GM23338 (cell line): ENCODE results near the gene PLXND1. TPM values are rescaled to one million over a fixed set of nuclear protein-coding genes. Genes with fewer than 3 reads are reported as not detected.

ENCODE experiments used
- ATAC-seq: fragments of 200-7000 bp; cut with Tn5 transposase; 3 replicates; pipeline ENCODE4 v1.9.1; 2020
- DNase-seq: peaks from one replicate; pipeline ENCODE4 v3.0.0-alpha.2; 2015; ENCODE audit warnings: low spot score
- H2AFZ ChIP-seq: fragments of 200-600 bp; sonication (generic); 2 replicates; pipeline ENCODE4 v1.8.0; 2016; ENCODE audit warnings: antibody characterized with exemption, mild to moderate bottlenecking, moderate library complexity
- H3F3A ChIP-seq: fragments of 200-600 bp; sonication (generic); replicated peaks from 2 replicates; pipeline ENCODE4 v1.8.0; 2017; ENCODE audit warnings: antibody characterized with exemption, mixed run types, low read depth
- H3K27ac ChIP-seq: fragments of 200-600 bp; sonication (generic); 2 replicates; pipeline ENCODE4 v1.6.1; 2016; ENCODE audit warnings: low read depth
- H3K27me3 ChIP-seq: fragments of 200-600 bp; sonication (generic); 2 replicates; pipeline ENCODE4 v1.8.0; 2016; ENCODE audit warnings: mild to moderate bottlenecking, mixed run types, moderate library complexity; ENCODE audit not compliant: insufficient read depth
- H3K36me3 ChIP-seq: fragments of 200-600 bp; sonication (generic); 2 replicates; pipeline ENCODE4 v1.8.0; 2016; ENCODE audit warnings: mild to moderate bottlenecking; ENCODE audit not compliant: insufficient read depth
- H3K4me1 ChIP-seq: fragments of 200-600 bp; sonication (generic); 2 replicates; pipeline ENCODE4 v1.8.0; 2016; ENCODE audit warnings: mild to moderate bottlenecking, moderate library complexity; ENCODE audit not compliant: insufficient read depth
- H3K4me2 ChIP-seq: fragments of 200-600 bp; sonication (generic); 2 replicates; pipeline ENCODE4 v1.7.1; 2017; ENCODE audit warnings: mixed run types
- H3K4me3 ChIP-seq: fragments of 200-600 bp; sonication (generic); 2 replicates; pipeline ENCODE4 v1.6.1; 2016; ENCODE audit warnings: mixed run types
- H3K79me2 ChIP-seq: fragments of 200-600 bp; sonication (generic); replicated peaks from 2 replicates; pipeline ENCODE4 v1.8.0; 2017; ENCODE audit warnings: mild to moderate bottlenecking; ENCODE audit not compliant: insufficient read depth
- H3K9me2 ChIP-seq: fragments of 200-600 bp; sonication (generic); 2 replicates; pipeline ENCODE4 v1.8.0; 2017; ENCODE audit not compliant: insufficient read depth
- H4K20me1 ChIP-seq: fragments of 200-600 bp; sonication (generic); replicated peaks from 2 replicates; pipeline ENCODE4 v1.8.0; 2017; ENCODE audit warnings: mild to moderate bottlenecking; ENCODE audit not compliant: insufficient read depth
- H3K27ac Mint-ChIP-seq: 2 replicates; pipeline ENCODE4 v1.8.0; 2020; ENCODE audit warnings: inconsistent platforms, mild to moderate bottlenecking, moderate library complexity, mixed read lengths
- H3K27me3 Mint-ChIP-seq: 3 replicates; pipeline ENCODE4 v1.8.0; 2022; ENCODE audit warnings: low read depth, mild to moderate bottlenecking, moderate library complexity, mixed read lengths, inconsistent platforms; ENCODE audit not compliant: insufficient read depth, poor library complexity
- H3K36me3 Mint-ChIP-seq: 3 replicates; pipeline ENCODE4 v1.8.0; 2021; ENCODE audit warnings: low read depth, mild to moderate bottlenecking, inconsistent platforms, moderate library complexity, mixed read lengths
- H3K4me1 Mint-ChIP-seq: 3 replicates; pipeline ENCODE4 v1.8.0; 2020; ENCODE audit warnings: mild to moderate bottlenecking, inconsistent platforms, mixed read lengths
- H3K4me3 Mint-ChIP-seq: 3 replicates; pipeline ENCODE4 v1.8.0; 2021; ENCODE audit warnings: moderate library complexity, mild to moderate bottlenecking, inconsistent platforms, mixed read lengths
- H3K9me3 Mint-ChIP-seq: 3 replicates; pipeline ENCODE4 v1.8.0; 2020; ENCODE audit warnings: moderate library complexity, mild to moderate bottlenecking, inconsistent platforms, mixed read lengths
- CTCF ChIP-seq, 2 experiments: fragments of 200-600 bp in 1 of 2; sonication (generic) in 1 of 2; conservative IDR thresholded peaks; 2 replicates each; pipeline versions ENCODE4 v1.5.1 to v1.6.1; 2016 to 2017; ENCODE audit warnings: antibody characterized with exemption in 2 of 2, low read depth in 2 of 2, mild to moderate bottlenecking in 2 of 2, moderate library complexity in 1 of 2
- EZH2 ChIP-seq: fragments of 200-600 bp; sonication (generic); IDR thresholded peaks from one replicate; pipeline ENCODE4 v1.8.0; 2017; ENCODE audit warnings: antibody characterized with exemption, mild to moderate bottlenecking, low read depth; ENCODE audit not compliant: unreplicated experiment
- EZH2phosphoT487 ChIP-seq: fragments of 200-600 bp; sonication (generic); IDR thresholded peaks from one replicate; pipeline ENCODE4 v1.8.1; 2018; ENCODE audit warnings: antibody characterized with exemption; ENCODE audit not compliant: unreplicated experiment
- JUNB ChIP-seq: IDR thresholded peaks from one replicate; pipeline ENCODE4 v1.6.1; 2016; ENCODE audit warnings: antibody characterized with exemption; ENCODE audit not compliant: unreplicated experiment
- NANOG ChIP-seq: IDR thresholded peaks from 2 replicates; pipeline ENCODE4 v1.6.1; 2016; ENCODE audit warnings: antibody characterized with exemption, borderline replicate concordance
- POLR2AphosphoS5 ChIP-seq: IDR thresholded peaks from 2 replicates; pipeline ENCODE4 v1.6.1; 2016; ENCODE audit warnings: antibody characterized with exemption, low read depth
- REST ChIP-seq: IDR thresholded peaks from one replicate; pipeline ENCODE4 v1.6.1; 2018; ENCODE audit warnings: antibody characterized with exemption; ENCODE audit not compliant: unreplicated experiment
- ZNF462 ChIP-seq: fragments of 250-450 bp; sonication (Bioruptor Pico); IDR thresholded peaks from 2 replicates; pipeline ENCODE4 v1.5.0; 2020; ENCODE audit warnings: mild to moderate bottlenecking, moderate library complexity
- polyA plus RNA-seq: library from polyadenylated mRNA; unstranded; fragments of >200 nt; fragmentation: Nextera tagmentation; extraction: Ambion mirVana; gene quantifications from 2 replicates; pipeline ENCODE4 v1.2.1, GENCODE V29; 2016
- total RNA-seq: library from RNA; depleted of rRNA; stranded (reverse); fragments of >200 nt; shearing (Covaris generic); gene quantifications from 2 replicates; pipeline ENCODE4 v1.2.3, GENCODE V29; 2014

Gene PLXND1
- total and polyA plus RNA-seq, 2 experiments from 2014 or later: 13.3 to 60.4 TPM

- TF ChIP-seq REST (no peak), EZH2 (no peak)
Observed at GRCh38 chr3:129567939-129568338, 38.5 kb downstream of the PLXND1 start (continued).

- no peak for DNase-seq
- H3K4me2 ChIP-seq: no peak overlapping the region
- no peak overlapping the region for H3K27ac ChIP-seq
- H4K20me1 ChIP-seq: no peaks in the 10 kb centered on the region
- no peaks in the 10 kb centered on the region; the same call in 2 of the 3 replicates for H3K4me1 Mint-ChIP-seq
- H3K79me2 ChIP-seq: no peaks in the 10 kb centered on the region
- no peak overlapping the region for H2AFZ ChIP-seq
- H3K4me3 Mint-ChIP-seq: no peak overlapping the region
- peaks cover 2% of the 10 kb centered on the region; the same call in 1 of the 3 replicates for H3K36me3 Mint-ChIP-seq
- no peak overlapping the region for H3K4me3 ChIP-seq
- peaks cover 7% of the 10 kb centered on the region for H3K27me3 Mint-ChIP-seq
- H3K27me3 ChIP-seq: no peaks in the 10 kb centered on the region
- no peaks in the 10 kb centered on the region for H3F3A ChIP-seq
- H3K9me2 ChIP-seq: no peaks in the 10 kb centered on the region
- ATAC-seq: no peak
- H3K36me3 ChIP-seq: no peaks in the 10 kb centered on the region
- no peaks in the 10 kb centered on the region for H3K9me3 Mint-ChIP-seq
- H3K27ac Mint-ChIP-seq: no peak overlapping the region
- no peak for TF ChIP-seq CTCF (conservative IDR thresholded peaks at IDR 0.05; ENCODE audit: low read depth in 2 of 2)
- TF ChIP-seq EZH2phosphoT487: no peak
- no peak for TF ChIP-seq NANOG
- H3K4me1 ChIP-seq: no peaks in the 10 kb centered on the region
Observed at GRCh38 chr3:129567176-129567705, 39.2 kb downstream of the PLXND1 start.

- H3K4me1 ChIP-seq: no peaks in the 10 kb centered on the region; the same call in 1 of the 2 replicates
- H3K9me2 ChIP-seq: no peaks in the 10 kb centered on the region
- no peak overlapping the region for H3K27ac Mint-ChIP-seq
- H3K4me3 Mint-ChIP-seq: no peak overlapping the region
- no peak for DNase-seq
- H4K20me1 ChIP-seq: no peaks in the 10 kb centered on the region
- no peaks in the 10 kb centered on the region for H3K36me3 ChIP-seq
- peaks cover 2% of the 10 kb centered on the region; the same call in 1 of the 3 replicates for H3K36me3 Mint-ChIP-seq
- no peak overlapping the region for H3K4me3 ChIP-seq
- no peaks in the 10 kb centered on the region for H3K27me3 ChIP-seq
- H3K9me3 Mint-ChIP-seq: no peaks in the 10 kb centered on the region
- H3K79me2 ChIP-seq: no peaks in the 10 kb centered on the region
- no peaks in the 10 kb centered on the region for H3F3A ChIP-seq
- H3K27me3 Mint-ChIP-seq: peaks cover 7% of the 10 kb centered on the region
- no peak overlapping the region for H2AFZ ChIP-seq
- no peak overlapping the region for H3K4me2 ChIP-seq
- H3K27ac ChIP-seq: no peak overlapping the region
- no peak for ATAC-seq
- peaks cover under 1% of the 10 kb centered on the region; the same call in 2 of the 3 replicates for H3K4me1 Mint-ChIP-seq
- no peak for TF ChIP-seq JUNB
- TF ChIP-seq POLR2AphosphoS5: no peak
- TF ChIP-seq ZNF462 (CRISPR knock-in tag): no peak
- TF ChIP-seq EZH2: no peak
- TF ChIP-seq EZH2phosphoT487: no peak
Observed at GRCh38 chr3:129565902-129566301, 40.6 kb downstream of the PLXND1 start.
